NCI-H187 treated with DMSO at 0.1 percent for 48 hours (cell line): ENCODE data around the gene C8A.
A peak's percentile ranks its signal among the peaks of the same experiment; 100 is the strongest.

ENCODE experiments used
- DNase-seq: peaks from one replicate; lab custom pipeline; 2025; lab: John Stamatoyannopoulos, UW

The C8A gene

DNA sequence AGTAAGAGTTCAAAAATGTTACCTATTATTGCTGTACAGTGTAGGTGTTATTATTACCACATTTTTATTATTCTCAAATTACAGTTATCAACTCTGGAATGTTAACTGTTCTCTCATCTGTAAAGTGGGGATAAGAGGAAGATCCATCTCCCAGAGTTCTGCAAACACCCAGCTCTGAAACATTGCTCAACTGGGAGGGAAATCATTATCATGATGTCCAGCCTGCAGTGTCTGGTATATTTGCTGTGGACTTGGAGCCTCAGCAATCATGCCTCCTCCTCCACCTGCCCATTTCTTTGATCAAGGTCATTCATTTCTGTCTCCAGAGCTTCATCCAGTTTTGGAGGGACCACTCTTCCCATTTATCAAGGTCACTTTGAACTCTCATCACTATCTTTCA, 39.4 kb downstream of the C8A start:
- DNase-seq: no peak

DNA sequence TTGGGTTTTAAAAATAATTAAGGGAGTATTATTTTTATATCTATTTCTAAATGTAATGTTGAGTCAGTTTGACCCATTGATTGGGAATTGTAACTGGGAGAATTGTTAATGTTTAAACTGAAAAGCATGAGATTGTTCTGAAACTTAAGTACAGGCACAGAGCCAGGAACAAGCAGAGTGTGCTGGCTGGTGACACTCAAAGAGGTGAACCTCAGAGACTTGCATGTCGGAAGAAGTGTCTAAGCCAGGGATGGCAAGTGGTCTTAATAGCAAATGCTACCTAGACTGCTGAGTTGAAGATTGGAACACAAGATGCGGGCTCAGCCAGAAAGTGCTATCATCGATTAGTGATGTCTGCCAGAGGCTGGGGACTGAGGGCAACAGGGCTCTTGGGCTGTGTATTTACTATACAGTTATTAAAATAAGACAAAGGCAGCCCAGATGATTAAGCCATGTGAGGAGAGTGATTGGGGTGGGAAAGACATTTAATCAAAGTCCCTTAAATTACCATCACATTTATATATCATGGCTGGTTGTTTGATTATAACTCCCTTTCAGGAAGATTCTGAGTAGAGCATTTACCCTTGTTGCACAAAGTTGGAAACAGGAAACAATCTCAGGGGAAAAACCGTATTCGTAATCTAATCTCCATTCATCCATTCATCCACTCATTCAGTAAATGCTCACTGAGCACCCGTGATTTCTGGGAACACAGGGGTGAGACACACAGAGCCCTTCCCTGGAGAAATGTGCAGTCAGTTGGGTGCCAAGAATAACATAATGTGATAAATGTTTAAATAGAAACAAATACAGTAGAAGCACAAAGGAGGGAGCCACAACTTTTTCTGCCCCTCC, 42.8 kb downstream of the C8A start:
- DNase-seq: no peak

DNA sequence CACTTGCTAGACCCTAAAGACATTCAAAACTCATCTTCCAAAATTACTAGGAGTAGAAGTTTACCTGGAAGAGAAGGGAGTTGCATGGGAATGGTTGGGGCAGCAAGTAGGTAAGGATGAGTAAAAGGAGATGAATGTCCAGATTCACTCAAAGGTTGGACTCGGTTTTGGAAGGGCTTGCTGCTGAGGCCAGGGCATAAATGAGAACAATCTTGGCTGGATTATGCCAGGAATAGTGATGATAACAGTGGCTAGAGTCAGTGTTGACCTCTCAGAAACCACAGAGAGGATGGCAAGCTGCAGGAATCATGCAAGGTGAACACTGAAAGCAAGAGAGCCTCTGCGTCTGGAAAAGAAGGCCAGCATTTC, 43.4 kb downstream of the C8A start:
- no peak for DNase-seq

DNA sequence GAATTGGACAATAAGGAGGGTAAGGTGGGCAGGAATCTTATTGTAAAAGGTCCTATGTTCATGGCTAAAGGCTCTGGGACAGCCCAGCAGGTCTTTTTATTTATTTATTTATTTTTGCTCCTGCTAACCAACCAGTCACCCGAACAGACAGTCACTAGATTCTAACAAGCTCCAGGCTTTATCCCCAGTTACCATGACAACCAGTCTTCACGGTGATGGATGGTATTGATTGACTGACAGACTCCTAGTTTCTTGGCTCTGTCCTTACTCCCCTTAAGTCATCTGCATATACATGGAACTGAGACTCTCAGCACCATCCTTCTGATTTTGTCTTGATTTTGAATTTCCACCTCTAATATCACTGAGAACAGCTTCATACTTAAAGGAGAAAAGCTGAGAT, 44.3 kb downstream of the C8A start:
- DNase-seq: no peak

DNA sequence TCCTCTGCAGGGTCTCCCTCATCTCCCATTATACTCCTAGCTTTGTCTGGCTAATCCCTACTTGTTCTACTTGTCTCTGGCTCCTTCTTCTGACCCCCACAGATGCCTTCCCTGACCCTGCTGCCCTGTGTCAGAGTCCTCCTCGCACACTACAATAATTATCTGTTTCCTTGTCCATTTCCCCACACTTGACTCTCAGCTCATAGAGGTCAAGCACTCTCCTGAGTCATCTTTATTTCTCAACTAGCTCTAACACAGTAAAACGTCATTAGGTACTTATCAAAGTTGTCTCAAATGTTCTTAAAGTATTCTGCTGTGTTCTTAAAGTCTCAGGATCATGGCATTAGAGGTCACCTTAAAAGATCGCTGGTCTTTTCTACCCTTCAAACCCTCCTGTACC, 47.1 kb downstream of the C8A start:
- DNase-seq: no peak

DNA sequence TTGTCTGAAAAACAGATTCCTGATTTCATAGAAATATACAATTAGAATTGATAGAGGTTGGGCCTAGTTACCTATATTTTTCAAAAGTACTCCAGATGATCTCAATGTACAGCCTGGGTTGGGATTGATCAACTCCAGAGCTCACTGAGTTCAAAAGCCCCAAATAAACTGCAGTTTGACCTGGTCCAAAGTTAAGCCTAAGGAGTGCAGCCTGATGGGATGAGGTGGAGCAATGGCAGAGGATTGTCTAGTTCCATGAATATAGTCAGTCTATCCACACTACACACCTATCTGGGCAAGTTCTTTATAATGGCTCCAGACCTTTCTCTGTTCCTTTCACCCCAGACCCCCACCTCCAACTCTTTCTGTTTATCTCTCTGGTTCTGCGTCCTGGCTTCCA, 49.2 kb downstream of the C8A start:
- DNase-seq: no peak

DNA sequence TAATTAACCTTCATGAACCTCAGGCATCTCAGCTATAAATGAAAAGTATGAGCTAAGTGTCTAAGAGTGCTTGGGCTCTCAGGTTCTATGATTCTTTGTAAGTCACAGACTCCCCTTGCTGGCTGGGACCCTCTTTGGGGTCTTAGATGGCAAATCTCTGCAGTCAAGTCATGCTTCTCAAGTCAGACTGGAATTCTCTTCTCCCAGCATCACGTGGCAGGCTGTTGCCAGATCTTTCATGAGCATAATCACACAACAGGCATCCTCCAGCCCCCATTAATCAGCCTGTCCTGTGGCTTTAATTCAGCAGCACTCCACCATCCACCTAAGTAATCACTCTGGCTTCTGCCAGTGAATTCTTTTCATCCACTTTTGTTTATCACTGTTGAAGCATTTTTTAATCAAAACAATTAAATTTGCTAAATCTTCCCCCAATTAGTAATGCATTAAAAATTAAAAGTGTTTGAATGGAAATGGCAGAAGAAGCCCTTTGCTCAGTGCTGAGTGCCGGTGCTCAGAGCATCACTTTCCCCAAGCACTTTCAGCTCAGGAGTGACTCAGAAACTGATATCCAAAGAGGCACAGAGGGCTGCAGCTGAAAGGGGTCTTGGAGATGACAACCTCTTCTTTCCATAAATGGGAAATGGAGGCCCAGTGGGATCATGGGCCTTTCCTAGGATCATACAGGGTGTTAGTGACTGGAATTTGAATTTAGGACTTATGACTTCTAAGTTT, 50.2 kb downstream of the C8A start:
- DNase-seq: no peak

DNA sequence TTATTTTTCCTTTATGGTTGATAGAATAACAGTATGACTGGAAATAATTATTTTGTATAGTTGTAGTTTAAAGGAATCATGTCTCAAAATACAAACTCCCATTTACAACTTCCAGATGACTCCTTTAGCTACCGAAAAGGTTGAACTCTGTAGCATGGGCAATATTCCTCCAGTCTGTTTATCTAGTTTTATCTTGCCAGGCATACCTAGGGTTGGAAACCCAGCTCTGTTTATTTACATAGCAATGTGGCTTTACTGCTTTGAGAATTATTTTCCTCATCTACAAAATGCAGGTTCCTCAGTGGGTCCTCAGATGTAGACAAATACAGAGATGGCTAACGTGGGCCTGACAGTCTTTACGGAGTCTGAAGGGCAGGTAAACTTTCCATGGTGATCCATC, 51.1 kb downstream of the C8A start:
- DNase-seq: no peak

DNA sequence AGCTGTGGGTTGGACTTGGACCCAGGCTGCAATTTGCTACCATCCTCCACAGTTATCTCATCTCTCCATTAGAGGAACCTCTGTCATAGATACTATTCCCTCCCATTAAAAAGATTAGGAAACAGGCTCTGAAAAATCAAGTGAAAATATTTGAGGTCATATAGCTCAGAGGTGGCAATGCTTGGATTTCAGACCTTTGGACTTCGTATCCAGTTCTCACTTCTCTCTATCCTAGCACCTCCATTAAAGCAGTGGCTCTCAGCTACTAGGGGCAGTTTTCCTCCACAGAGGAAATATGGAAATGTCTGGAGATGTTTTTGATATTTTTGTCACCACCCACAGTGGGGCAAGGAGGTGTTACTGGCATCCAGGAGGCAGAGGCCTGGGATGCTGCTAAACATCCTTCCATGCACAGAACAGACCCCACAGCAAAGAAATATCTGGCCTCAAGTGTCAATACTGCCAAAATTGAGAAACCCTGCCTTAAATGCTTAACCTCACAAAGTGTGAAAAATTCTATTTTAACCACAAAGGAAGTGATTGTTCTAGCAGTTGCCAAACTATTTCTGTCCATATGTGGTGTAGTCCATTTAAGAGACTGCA, 54.1 kb downstream of the C8A start:
- DNase-seq: no peak

DNA sequence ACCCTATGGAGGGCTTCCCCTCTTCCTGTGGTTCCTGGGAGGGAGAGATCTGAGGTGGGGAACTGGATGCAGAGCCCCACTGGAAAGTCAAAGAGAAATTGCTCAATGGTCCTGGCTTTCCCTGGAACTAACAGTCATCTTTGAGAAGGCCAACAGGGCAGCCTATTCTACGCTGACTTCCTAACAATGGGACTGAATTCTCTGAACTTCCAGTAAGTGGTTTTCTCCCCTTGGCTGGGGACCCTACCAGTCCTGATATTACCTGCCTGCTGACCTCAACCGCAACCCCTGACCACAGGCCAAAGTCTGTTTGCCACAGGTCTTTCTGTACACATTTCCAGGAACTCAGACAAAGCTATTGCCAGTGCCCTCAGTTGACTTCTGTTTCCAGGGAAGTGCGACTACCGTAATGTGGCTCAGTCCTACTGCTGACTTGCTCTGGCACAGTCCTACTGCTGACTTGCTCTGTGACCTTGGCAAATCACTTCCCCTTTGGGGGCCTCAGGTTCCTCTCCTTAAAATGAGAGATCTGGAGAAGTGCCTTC, 55.9 kb downstream of the C8A start:
- DNase-seq: no peak

DNA sequence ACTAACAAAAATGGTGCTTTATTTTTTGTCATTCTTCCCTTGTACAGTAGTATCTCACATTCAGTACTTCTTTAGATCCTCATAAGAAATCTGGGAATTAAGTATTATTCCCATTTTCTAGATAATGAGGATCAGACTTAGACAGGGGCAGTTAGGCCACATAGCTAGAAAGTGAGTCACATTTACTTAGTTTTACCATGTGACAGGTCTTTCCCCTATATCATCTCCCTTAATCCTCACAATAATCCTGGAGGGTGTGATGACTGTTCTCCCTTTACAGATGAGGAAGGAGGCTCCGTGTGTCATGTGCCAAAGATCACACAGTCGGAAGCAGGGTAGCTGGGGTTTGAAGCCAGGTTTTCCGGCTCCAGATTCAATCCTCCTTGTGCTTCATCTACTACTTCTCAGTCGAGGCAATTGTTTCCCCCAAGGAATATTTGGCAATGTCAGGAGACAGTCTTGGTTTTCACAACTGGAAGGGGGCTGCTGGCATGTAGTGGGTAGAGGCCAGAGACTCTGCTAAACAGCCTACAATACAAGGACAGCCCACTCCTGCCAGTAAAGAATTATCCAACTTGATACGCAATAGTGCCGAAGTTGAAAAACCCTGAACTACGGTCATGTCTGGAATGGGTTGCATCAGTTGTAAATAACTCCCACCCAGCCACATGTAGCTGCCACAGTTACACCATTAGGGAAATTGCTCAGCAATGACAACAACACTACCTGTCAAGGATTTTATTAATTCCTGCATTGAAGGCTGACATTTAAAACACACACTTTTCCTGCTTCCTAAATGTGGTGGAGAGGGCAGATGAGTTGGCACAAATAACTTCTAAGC, 56.7 kb downstream of the C8A start:
- no peak for DNase-seq

DNA sequence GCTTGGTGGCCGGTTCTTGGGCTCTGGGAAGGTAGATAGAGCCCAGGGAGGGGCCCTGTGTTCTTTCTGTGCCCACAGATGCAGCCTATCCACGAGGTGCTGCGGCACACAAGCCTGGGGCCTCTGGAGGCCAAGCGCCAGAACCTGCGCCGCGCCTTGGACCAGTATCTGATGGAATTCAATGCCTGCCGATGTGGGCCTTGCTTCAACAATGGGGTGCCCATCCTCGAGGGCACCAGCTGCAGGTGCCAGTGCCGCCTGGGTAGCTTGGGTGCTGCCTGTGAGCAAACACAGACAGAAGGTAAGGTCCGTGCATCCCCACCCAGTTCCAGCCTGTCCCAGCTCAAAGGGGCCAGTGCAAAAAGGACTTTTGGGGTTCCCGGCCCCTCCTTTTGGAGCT, 57.7 kb downstream of the C8A start:
- no peak for DNase-seq

DNA sequence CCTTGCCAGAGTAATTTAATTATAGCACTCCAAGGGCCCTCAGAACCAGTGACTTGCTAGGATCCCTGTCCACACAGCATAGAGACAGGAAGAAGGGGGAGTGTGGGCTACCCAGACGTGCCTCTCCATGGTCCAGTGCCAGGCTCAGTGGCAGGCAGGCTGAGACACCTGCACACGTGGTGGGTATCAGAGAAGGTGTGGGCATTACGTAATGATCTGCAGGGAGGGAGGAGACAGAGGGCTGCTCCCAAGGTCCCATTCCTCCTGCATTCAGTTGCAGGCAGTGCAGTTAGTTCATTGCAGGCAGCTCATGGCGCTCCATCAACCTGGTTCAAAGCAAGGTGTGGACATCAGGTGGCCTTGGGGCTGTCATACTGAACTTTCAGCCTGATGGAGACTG, 61.4 kb downstream of the C8A start:
- peak; percentile 74 for DNase-seq

DNA sequence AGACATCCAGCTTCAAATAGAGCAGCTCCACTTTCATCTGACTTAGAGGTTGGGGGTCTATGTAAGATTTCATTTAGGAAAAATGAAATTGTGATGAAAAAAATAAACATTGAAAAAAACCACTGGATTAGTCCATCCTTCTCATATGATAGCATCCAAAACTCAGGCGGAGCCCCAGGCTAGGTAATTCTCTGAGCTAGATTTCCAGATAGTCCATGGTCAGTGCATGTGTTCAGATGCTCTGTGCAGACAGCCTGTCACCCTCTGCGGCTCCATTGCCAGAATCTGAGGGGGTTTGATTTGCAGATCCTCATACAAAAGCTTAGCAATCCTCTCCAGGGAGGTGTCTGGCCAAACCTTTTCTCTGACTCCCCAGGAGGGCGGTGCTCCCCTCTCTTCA, 62.0 kb downstream of the C8A start:
- no peak for DNase-seq

DNA sequence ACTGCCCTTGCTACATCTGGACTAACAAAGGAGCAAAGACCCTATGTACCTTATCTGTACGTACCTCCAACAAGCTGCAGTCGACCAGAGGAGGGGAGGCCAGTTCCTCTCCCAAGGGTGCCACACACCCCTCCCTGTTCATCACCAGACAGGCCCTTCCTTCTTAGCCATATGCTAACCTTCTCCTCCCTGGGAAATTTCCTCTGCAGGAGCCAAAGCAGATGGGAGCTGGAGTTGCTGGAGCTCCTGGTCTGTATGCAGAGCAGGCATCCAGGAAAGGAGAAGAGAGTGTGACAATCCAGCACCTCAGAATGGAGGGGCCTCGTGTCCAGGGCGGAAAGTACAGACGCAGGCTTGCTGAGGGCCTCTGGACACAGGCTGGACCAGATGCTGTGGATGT, 62.8 kb downstream of the C8A start:
- DNase-seq: no peak

DNA sequence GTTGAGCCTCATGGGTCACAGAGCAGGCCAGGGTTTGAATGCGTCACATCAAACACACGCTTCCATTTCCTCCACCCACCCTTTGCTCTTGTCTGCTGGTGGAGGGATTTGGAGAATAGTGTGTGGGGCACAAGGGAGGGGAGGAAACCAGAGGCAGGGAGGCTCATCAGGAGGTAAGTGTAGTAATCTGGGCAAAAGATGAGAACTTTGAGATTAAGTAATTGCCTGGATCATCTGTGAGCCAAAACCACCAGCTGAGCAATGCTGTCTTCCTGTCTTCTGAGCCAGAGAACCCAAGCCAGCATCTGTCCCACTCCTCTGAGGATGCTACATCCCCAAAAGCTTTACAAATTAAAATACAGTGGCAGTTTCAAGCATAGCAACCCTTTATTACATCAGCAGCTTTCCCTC, 66.0 kb downstream of the C8A start:
- DNase-seq: no peak

DNA sequence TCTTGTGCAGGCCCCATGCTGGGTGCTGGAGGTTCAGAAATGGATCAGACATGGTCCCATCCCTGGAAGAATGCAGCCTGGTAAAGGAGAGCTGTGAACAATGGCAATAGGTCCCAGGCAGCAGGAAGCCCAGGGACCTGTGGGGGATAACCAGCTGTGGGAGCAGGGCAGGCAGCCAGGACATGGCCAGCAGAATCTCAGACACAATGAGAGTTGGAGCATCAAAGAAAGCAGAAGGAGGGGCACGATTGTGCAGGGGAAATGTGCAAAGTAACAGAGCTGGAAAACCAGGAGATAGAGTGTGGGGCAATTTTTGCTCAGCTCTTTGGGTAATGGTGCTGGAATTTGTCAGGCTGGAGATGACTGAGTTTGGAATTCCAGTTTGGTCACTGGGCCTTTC, 66.9 kb downstream of the C8A start:
- DNase-seq: no peak

DNA sequence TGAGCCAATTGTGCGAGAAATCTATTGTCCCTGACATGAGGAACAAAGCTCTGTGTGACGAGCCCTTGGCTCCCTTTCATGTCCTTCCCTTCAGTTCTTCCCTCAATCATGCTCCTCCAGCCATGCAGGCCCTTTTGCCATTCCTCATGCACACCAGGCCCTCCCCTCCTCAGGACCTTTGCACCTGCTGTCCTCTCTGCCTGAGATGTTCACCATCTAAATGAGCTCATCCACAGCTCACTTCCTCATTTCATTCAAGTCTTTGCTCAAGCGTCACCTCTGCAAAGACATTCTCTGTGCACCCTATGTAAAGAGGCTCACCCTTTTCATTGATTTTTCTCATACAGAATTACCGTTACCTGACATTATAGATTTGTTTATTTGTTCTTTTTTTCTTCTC, 67.5 kb downstream of the C8A start:
- DNase-seq: no peak

DNA sequence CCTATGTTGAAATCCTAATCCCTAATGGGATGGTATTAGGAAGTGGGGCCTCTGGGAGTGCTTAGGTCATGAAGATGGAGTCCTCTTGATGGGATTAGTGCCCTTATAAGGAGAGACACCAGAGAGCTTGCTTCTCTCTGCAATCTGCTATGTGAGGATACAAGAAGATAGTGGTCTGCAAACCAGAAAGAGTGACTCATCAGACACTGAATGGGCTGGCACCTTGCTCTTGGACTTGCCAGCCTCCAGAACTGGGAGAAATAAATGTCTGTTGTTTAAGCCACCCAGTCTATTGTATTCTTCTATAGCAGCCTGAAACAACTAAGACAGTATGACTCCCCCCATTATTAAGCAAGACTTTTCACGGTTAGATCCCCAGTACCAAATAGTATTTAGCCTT, 67.9 kb downstream of the C8A start:
- no peak for DNase-seq

DNA sequence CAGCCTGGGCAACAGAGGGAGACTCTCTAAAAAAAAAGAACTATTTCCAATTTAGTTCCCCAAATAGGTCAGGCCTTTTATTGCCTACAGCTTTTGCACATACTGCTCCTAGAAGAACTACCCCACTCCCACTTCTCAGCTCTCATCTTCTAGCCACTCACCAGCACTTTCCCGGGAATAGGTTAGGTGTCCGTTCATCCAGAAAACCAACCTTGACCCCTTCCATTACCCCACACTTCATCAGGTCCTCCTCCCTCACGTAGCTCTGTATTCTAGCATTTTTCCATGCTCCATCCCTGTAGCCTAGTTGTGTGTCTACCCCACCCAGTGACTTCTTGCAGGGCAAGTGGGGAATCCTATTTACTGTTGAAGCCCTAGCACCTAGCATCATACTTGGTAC, 68.6 kb downstream of the C8A start:
- no peak for DNase-seq

DNA sequence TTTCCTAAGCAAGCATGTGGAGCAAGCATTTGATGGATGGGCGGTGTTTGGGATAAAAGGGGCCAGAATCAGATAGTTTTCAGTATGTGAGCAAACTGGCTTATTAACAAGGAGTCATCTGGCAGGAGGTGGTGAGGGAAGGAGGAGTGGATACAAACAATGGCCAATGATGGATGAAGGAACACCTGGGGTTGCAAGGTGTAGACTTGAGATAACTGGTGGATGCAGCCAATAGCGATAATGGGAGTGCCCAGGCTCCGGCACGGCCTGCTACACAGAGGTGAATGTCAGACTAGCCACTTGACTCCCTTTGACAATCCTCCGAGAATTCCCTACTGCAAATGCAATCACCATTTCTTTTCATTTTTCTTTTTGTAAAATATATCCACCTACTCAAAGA, 69.5 kb downstream of the C8A start:
- DNase-seq: no peak

DNA sequence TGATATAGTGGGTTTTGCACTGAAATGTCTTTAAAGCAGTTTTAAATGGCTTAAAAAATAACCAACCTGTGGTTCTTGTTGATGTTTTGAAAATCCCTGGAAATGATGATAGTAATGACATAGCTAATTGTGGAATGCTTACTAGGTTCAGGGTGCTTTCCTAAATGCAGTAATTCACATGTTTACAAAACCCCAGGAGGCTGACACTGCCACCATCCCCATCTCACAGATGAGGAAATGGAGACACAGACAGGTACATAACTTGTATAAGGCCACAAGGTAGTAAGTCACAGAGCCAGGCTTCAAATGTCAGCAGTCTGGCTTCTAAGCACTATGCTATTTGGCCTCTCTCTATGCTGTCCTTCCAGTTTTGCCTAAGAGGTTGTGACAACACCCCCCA, 70.6 kb downstream of the C8A start:
- no peak for DNase-seq
